DND-41 (cell line): ENCODE data around the gene TPRN.

Source experiments
- ATAC-seq: fragments of 200-7000 bp; cut with Tn5 transposase; 3 replicates; pipeline ENCODE4 v1.9.1; 2021; ENCODE audit warnings: low read depth; ENCODE audit not compliant: insufficient read depth
- DNase-seq: peaks from one replicate; pipeline ENCODE4 v3.0.0-alpha.2; 2020
- H2AFZ ChIP-seq: 2 replicates; pipeline ENCODE4 v1.6.0; 2012; ENCODE audit warnings: low read depth, low read length
- H3K27ac ChIP-seq: 2 replicates; pipeline ENCODE4 v1.5.1; 2012; ENCODE audit warnings: low read length, inconsistent platforms
- H3K27me3 ChIP-seq: fragments of 200-600 bp; sonication (generic); 2 replicates; pipeline ENCODE4 v1.6.0; 2012; ENCODE audit warnings: low read length, mild to moderate bottlenecking, inconsistent platforms; ENCODE audit not compliant: insufficient read depth, poor library complexity
- H3K36me3 ChIP-seq: 2 replicates; pipeline ENCODE4 v1.5.1; 2012; ENCODE audit warnings: low read length, inconsistent platforms; ENCODE audit not compliant: insufficient read depth
- H3K4me1 ChIP-seq: 2 replicates; pipeline ENCODE4 v1.5.1; 2012; ENCODE audit warnings: mild to moderate bottlenecking, low read length; ENCODE audit not compliant: insufficient read depth
- H3K4me2 ChIP-seq: 2 replicates; pipeline ENCODE4 v1.6.0; 2012; ENCODE audit warnings: mild to moderate bottlenecking, moderate library complexity, low read length, inconsistent platforms; ENCODE audit not compliant: insufficient read depth
- H3K4me3 ChIP-seq, 2 experiments: fragments of 200-600 bp in 1 of 2; shearing (Covaris generic) in 1 of 2; 2 replicates each; pipeline ENCODE4 v1.5.1; 2012 to 2016; ENCODE audit warnings: inconsistent platforms in 2 of 2, low read length in 2 of 2, mild to moderate bottlenecking in 2 of 2, low read depth in 1 of 2, moderate library complexity in 1 of 2
- H3K79me2 ChIP-seq: 2 replicates; pipeline ENCODE4 v1.6.0; 2012; ENCODE audit warnings: low read length, inconsistent platforms; ENCODE audit not compliant: insufficient read depth
- H3K9ac ChIP-seq: 2 replicates; pipeline ENCODE4 v1.6.0; 2012; ENCODE audit warnings: low read depth, mild to moderate bottlenecking, inconsistent platforms, low read length, moderate library complexity
- H3K9me3 ChIP-seq: 2 replicates; pipeline ENCODE4 v1.5.1; 2012; ENCODE audit warnings: low read length, moderate library complexity, mild to moderate bottlenecking, inconsistent platforms; ENCODE audit not compliant: insufficient read depth, severe bottlenecking
- H4K20me1 ChIP-seq: 2 replicates; pipeline ENCODE4 v1.6.0; 2012; ENCODE audit warnings: low read length; ENCODE audit not compliant: insufficient read depth
- EZH2 ChIP-seq: IDR thresholded peaks from 3 replicates; pipeline ENCODE4 v1.6.1; 2012; ENCODE audit warnings: borderline replicate concordance, low read depth, mild to moderate bottlenecking, moderate library complexity, low read length, inconsistent platforms; ENCODE audit not compliant: severe bottlenecking
- TF ChIP-seq, protein P1 (sequence below): IDR thresholded peaks from 2 replicates; pipeline ENCODE4 v1.5.1; 2012; ENCODE audit warnings: borderline replicate concordance, low read length, moderate library complexity, mild to moderate bottlenecking; ENCODE audit not compliant: poor library complexity, severe bottlenecking; ENCODE audit errors: extremely low read depth

Gene TPRN

GRCh38 chr9:137171149-137171900, 29.2 kb downstream of the TPRN start:
- no peak for DNase-seq

DNA sequence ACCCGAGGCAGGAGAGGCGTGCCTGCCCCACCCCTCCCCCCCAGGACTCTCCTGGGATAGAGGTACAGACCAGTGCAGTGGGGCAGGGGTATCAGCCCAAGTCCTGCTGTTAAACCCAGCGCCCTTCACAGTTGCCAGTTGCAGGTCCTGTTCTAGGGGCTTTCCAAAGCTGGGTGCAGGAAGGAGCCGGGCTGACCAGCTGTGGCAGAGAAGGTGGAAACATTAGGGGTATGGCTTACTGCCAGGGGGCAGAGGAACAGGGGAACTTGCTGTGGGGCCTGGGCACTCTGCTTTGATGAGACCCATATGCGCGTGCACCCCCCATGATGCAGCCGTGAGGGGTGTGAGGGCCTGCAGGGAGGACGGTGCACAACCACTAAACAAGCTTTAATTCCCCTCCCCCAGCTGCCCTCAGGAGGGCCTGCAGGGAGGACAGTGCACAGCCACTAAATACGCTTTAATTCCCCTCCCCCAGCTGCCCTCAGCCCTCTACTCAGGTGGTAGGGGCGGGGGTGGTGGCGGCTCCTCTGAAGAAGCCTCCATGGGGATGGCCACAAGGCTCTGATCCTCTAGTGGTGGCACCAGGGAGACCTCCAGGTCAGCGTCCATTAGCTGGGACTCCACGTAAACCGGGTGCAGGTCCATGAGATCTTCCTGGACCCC, 29.9 kb downstream of the TPRN start:
- H3K9ac ChIP-seq: no peak overlapping the region
- peaks cover 28% of the 10 kb centered on the region for H3K27me3 ChIP-seq
- no peaks in the 10 kb centered on the region for H3K36me3 ChIP-seq
- no peak overlapping the region for H3K27ac ChIP-seq
- no peaks in the 10 kb centered on the region for H3K4me1 ChIP-seq
- DNase-seq (no peak), ATAC-seq (no peak)
- H3K4me2 ChIP-seq: no peak overlapping the region
- H3K9me3 ChIP-seq: no peaks in the 10 kb centered on the region
- no peak overlapping the region for H2AFZ ChIP-seq
- H4K20me1 ChIP-seq: peaks cover 22% of the 10 kb centered on the region
- H3K79me2 ChIP-seq: no peaks in the 10 kb centered on the region
- no peak for TF ChIP-seq EZH2
- TF ChIP-seq, protein P1, sequence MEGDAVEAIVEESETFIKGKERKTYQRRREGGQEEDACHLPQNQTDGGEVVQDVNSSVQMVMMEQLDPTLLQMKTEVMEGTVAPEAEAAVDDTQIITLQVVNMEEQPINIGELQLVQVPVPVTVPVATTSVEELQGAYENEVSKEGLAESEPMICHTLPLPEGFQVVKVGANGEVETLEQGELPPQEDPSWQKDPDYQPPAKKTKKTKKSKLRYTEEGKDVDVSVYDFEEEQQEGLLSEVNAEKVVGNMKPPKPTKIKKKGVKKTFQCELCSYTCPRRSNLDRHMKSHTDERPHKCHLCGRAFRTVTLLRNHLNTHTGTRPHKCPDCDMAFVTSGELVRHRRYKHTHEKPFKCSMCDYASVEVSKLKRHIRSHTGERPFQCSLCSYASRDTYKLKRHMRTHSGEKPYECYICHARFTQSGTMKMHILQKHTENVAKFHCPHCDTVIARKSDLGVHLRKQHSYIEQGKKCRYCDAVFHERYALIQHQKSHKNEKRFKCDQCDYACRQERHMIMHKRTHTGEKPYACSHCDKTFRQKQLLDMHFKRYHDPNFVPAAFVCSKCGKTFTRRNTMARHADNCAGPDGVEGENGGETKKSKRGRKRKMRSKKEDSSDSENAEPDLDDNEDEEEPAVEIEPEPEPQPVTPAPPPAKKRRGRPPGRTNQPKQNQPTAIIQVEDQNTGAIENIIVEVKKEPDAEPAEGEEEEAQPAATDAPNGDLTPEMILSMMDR: no peak
- no peak overlapping the region for H3K4me3 ChIP-seq

More at GRCh38 chr9:137171149-137171900, 29.2 kb downstream of the TPRN start:
- Histone ChIP-seq H2AFZ (no peak overlapping the region), H4K20me1 (peaks cover 28% of the 10 kb centered on the region), H3K27me3 (peaks cover 28% of the 10 kb centered on the region), H3K36me3 (no peaks in the 10 kb centered on the region), H3K79me2 (no peaks in the 10 kb centered on the region), H3K27ac (no peak overlapping the region), H3K4me2 (no peak overlapping the region), H3K4me3 (no peak overlapping the region), H3K9ac (no peak overlapping the region), H3K4me1 (no peaks in the 10 kb centered on the region), H3K9me3 (no peaks in the 10 kb centered on the region)
- no peak for ATAC-seq
- no peak for TF ChIP-seq EZH2
- TF ChIP-seq, protein P1: no peak

DNA sequence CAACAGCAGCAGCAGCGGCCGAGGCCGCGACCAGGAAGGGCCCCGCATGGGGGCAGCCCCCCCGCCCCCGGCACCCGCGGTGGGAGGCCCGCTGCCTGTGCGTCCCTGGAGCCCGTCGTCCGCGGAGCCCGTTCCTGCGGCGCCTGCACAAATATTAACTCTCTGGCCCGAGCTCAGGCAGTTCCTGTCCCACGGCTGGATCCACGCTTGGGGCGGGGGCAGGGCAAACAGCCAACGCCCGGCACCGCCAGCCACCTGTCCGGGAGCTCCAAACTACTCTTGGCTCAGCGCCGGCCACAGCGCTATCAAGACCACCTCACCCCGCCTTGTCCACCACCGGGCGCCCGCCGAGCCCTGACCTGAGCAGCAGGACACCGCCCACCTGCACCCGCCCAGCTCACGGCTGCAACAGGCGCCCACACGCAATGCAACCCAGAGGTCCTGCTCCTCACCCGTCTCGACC, 30.6 kb downstream of the TPRN start, which contains the start of gene LRRC26:
TSS of gene LRRC26 (minus strand) at position 156 of the 463 bp plus-strand sequence. CDS start at position 48, 108 bp downstream.
- H3K27ac ChIP-seq: no peak within 1 kb of the TSS
- no peak within 1 kb of the TSS for H3K4me2 ChIP-seq
- peaks cover 28% of the 10 kb centered on the region for H3K27me3 ChIP-seq
- H3K9me3 ChIP-seq: no peaks in the 10 kb centered on the region
- H3K79me2 ChIP-seq: no peaks in the 10 kb centered on the region
- no peaks in the 10 kb centered on the region for H3K36me3 ChIP-seq
- no peaks in the 10 kb centered on the region for H3K4me1 ChIP-seq
- no peak within 1 kb of the TSS for H2AFZ ChIP-seq
- no peak within 1 kb of the TSS for H3K4me3 ChIP-seq
- no peak within 1 kb of the TSS for H3K9ac ChIP-seq
- TF ChIP-seq, protein P1: no peak
- TF ChIP-seq EZH2: no peak
- DNase-seq (no peak), ATAC-seq (no peak)
- H4K20me1 ChIP-seq: peaks cover 15% of the 10 kb centered on the region
